ENCODE results near the gene CCND1. TPM values are rescaled to one million over a fixed set of nuclear protein-coding genes. Genes with fewer than 3 reads are reported as not detected.
"Not testable (repeated sequence)": the region's sequence is repeated elsewhere in the genome, so short reads cannot be mapped to it uniquely, and the experiment has no call there.

The CCND1 gene
- total RNA-seq, 1 experiment from 2014 or later: 392 TPM

DNA sequence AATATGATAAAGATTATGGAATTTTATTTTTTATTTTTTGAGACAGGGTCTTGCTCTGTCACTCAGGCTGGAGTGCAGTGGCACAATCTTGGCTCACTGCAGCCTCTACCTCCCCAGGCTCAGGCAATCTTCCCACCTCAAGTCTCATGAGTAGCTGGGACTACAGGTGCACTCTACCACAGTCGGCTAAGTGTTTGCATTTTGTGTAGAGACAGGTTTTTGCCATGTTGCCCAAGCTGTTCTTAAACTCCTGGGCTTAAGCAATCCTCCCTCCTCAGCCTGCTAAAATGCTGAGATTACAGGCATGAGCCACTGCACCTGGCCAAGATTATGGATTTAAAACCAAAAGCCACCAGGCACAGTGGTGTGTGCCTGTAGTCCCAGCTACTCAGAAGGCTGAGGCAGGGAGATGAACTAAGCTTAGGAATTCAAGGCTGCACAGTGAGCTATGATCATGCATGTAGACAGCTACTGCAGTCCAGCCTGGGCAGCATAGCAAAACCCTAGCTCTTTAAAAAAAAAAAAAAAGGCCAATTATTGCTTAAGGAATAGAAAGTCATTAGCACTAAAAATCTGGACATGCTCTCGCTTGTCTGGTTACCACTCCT is 20.2 kb upstream of the CCND1 start:
- Mint-ChIP-seq H3K4me3 (ENCODE audit: low read depth, unreplicated experiment) (no peak overlapping the region), H3K9me3 (ENCODE audit: low read depth, unreplicated experiment) (no peaks in the 10 kb centered on the region), H3K27me3 (ENCODE audit: unreplicated experiment) (peaks cover 36% of the 10 kb centered on the region), H3K36me3 (ENCODE audit: insufficient read depth, unreplicated experiment) (no peaks in the 10 kb centered on the region), H3K4me1 (ENCODE audit: low read depth, unreplicated experiment) (no peaks in the 10 kb centered on the region), H3K27ac (ENCODE audit: unreplicated experiment) (no peak overlapping the region)
- TF ChIP-seq, protein P1, sequence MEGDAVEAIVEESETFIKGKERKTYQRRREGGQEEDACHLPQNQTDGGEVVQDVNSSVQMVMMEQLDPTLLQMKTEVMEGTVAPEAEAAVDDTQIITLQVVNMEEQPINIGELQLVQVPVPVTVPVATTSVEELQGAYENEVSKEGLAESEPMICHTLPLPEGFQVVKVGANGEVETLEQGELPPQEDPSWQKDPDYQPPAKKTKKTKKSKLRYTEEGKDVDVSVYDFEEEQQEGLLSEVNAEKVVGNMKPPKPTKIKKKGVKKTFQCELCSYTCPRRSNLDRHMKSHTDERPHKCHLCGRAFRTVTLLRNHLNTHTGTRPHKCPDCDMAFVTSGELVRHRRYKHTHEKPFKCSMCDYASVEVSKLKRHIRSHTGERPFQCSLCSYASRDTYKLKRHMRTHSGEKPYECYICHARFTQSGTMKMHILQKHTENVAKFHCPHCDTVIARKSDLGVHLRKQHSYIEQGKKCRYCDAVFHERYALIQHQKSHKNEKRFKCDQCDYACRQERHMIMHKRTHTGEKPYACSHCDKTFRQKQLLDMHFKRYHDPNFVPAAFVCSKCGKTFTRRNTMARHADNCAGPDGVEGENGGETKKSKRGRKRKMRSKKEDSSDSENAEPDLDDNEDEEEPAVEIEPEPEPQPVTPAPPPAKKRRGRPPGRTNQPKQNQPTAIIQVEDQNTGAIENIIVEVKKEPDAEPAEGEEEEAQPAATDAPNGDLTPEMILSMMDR (IDR thresholded peaks at IDR 0.05; ENCODE audit: unreplicated experiment): no peak
- DNase-seq: no peak
- CTCF ChIA-PET: interaction anchor here (0.6 kb wide), 2 partner anchors 20 to 232 kb away, joined by 3 read pairs; no protein-coding TSS in a partner anchor
- no TSS peak for BruUV-seq (replicated peaks)
- intact Hi-C loops (cut with micrococcal nuclease; ENCODE audit: unreplicated experiment): no loop called here

DNA sequence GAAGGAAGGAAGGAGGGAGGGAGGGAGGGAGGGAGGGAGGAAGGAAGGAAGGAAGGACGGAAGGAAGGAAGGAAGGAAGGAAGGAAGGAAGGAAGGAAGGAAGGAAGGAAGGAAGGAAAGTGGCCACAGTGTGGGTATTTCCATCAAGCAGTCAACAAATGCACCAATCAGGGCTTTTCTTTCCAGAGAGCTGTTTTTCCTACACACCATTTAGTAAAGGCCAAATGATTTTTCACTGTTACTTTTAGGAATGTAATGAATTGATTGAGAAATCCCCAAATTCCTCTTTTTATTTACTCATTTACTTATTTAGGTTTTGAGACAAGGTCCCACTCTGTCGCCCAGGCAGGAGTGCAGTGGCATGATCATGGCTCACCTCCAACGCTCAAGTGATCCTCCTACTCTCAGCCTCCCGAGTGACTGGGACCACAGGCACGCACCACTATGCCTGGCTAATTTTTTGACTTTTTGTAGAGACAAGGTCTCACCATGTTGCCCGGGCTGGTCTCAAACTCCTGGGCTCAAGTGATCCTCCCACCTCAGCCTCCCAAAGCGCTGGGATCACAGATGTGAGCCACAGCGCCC is 18.8 kb upstream of the CCND1 start:
- intact Hi-C loops (cut with micrococcal nuclease; ENCODE audit: unreplicated experiment); H3K4me3 Mint-ChIP-seq (ENCODE audit: low read depth, unreplicated experiment); BruUV-seq (replicated peaks); H3K4me1 Mint-ChIP-seq (ENCODE audit: low read depth, unreplicated experiment); H3K9me3 Mint-ChIP-seq (ENCODE audit: low read depth, unreplicated experiment); DNase-seq; H3K36me3 Mint-ChIP-seq (ENCODE audit: insufficient read depth, unreplicated experiment); H3K27ac Mint-ChIP-seq (ENCODE audit: unreplicated experiment): not testable (repeated sequence)
- H3K27me3 Mint-ChIP-seq (ENCODE audit: unreplicated experiment): peaks cover 34% of the 10 kb centered on the region
- CTCF ChIA-PET: interaction anchor here (1.0 kb wide), 1 partner anchor 328 kb away, joined by 3 read pairs; the partner anchor contains the start of gene MYEOV

GRCh38 chr11:69624293-69624692 is 16.7 kb upstream of the CCND1 start:
- CTCF ChIA-PET: interaction anchor here (0.7 kb wide), 1 partner anchor 25 kb away, joined by 3 read pairs; no protein-coding TSS in a partner anchor
- Mint-ChIP-seq H3K9me3 (ENCODE audit: low read depth, unreplicated experiment) (peaks cover 2% of the 10 kb centered on the region), H3K36me3 (ENCODE audit: insufficient read depth, unreplicated experiment) (no peaks in the 10 kb centered on the region), H3K4me3 (ENCODE audit: low read depth, unreplicated experiment) (no peak overlapping the region), H3K27ac (ENCODE audit: unreplicated experiment) (no peak overlapping the region), H3K27me3 (ENCODE audit: unreplicated experiment) (peaks cover 15% of the 10 kb centered on the region), H3K4me1 (ENCODE audit: low read depth, unreplicated experiment) (no peaks in the 10 kb centered on the region)
- BruUV-seq (replicated peaks): no TSS peak
- TF ChIP-seq, protein P1 (IDR thresholded peaks at IDR 0.05; ENCODE audit: unreplicated experiment): no peak
- intact Hi-C loops (cut with micrococcal nuclease; ENCODE audit: unreplicated experiment): no loop called here
- DNase-seq: no peak

DNA sequence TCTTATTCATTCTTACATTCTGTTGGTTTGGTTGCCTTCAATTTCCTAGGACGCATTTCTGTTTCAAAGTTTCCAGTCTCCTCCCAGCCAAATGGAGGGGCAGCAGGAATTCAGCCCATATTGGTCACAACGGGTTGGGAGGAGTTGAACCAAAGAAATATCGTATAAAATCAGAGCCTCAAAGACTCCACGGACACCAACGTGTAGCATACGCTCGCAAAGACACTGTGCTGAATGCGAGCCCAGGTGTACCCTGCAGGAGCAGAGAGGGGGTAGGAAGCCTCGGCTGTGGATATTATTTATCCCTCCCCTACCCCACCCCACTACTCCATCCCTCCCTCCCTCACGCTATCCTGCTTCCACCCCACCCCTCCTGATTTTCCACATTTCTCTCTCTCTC is 15.5 kb upstream of the CCND1 start:
- Mint-ChIP-seq H3K36me3 (ENCODE audit: insufficient read depth, unreplicated experiment) (no peaks in the 10 kb centered on the region), H3K27me3 (ENCODE audit: unreplicated experiment) (peaks cover 15% of the 10 kb centered on the region), H3K9me3 (ENCODE audit: low read depth, unreplicated experiment) (peaks cover 6% of the 10 kb centered on the region), H3K4me3 (ENCODE audit: low read depth, unreplicated experiment) (no peak overlapping the region), H3K27ac (ENCODE audit: unreplicated experiment) (no peak overlapping the region), H3K4me1 (ENCODE audit: low read depth, unreplicated experiment) (no peaks in the 10 kb centered on the region)
- DNase-seq: no peak
- TF ChIP-seq, protein P1 (IDR thresholded peaks at IDR 0.05; ENCODE audit: unreplicated experiment): no peak
- CTCF ChIA-PET: no interaction called here
- intact Hi-C loops (cut with micrococcal nuclease; ENCODE audit: unreplicated experiment): no loop called here
- no TSS peak for BruUV-seq (replicated peaks)

DNA sequence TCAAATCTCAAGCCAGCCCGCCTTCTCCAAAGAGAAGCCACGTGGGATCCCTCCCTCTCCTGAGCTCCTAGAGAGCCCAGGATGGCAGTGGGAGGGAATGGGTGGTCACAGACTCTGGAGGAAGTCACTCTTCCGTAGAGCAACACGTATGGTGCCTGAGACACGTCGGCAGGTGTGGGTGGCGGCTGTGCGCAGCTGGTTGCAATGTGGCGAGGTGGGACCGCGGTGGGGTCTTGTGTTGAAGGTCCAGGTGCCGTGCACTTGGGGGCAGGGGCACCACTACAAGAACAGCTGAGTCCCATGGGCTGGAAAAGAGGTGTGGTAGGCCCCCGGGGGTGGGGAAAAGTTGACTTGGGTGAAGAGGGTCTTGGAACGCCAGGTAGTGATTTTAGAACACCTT is 13.4 kb upstream of the CCND1 start:
- no peaks in the 10 kb centered on the region for H3K4me1 Mint-ChIP-seq (ENCODE audit: low read depth, unreplicated experiment)
- no peak for DNase-seq
- intact Hi-C loops (cut with micrococcal nuclease; ENCODE audit: unreplicated experiment): no loop called here
- TF ChIP-seq, protein P1 (IDR thresholded peaks at IDR 0.05; ENCODE audit: unreplicated experiment): no peak
- no TSS peak for BruUV-seq (replicated peaks)
- no peak overlapping the region for H3K4me3 Mint-ChIP-seq (ENCODE audit: low read depth, unreplicated experiment)
- peaks cover 15% of the 10 kb centered on the region for H3K27me3 Mint-ChIP-seq (ENCODE audit: unreplicated experiment)
- no peak overlapping the region for H3K27ac Mint-ChIP-seq (ENCODE audit: unreplicated experiment)
- H3K36me3 Mint-ChIP-seq (ENCODE audit: insufficient read depth, unreplicated experiment): no peaks in the 10 kb centered on the region
- H3K9me3 Mint-ChIP-seq (ENCODE audit: low read depth, unreplicated experiment): peaks cover 6% of the 10 kb centered on the region
- CTCF ChIA-PET: interaction anchor here (0.7 kb wide), 1 partner anchor 284 kb away, joined by 3 read pairs; no protein-coding TSS in a partner anchor

Data from Calu3 (cell line).